ENCODE data around the gene WDR62. TPM values are rescaled to one million over a fixed set of nuclear protein-coding genes. Genes with fewer than 3 reads are reported as not detected.

WDR62 gene
- total RNA-seq, 1 experiment from 2014 or later = 30.0 TPM

- no peak overlapping the region for H3K4ac ChIP-seq (ENCODE audit: low read depth, low read length)
- H2BK120ac ChIP-seq (ENCODE audit: low read depth, low read length, poor library complexity, severe bottlenecking) = no peak overlapping the region
- H3K79me1 ChIP-seq (ENCODE audit: insufficient read depth, low read depth, low read length, poor library complexity, severe bottlenecking) = no peaks in the 10 kb centered on the region
- no peak overlapping the region for H3K4me3 Mint-ChIP-seq
- no peak overlapping the region for H3K18ac ChIP-seq (ENCODE audit: insufficient read length, low read depth, low read length)
- H3K23ac ChIP-seq (ENCODE audit: insufficient read length, low read depth, low read length) = no peak overlapping the region
- H2BK5ac ChIP-seq (ENCODE audit: insufficient read length, low read length) = no peak overlapping the region
- no peaks in the 10 kb centered on the region for H3K9me3 Mint-ChIP-seq
- TF ChIP-seq CTCF (conservative IDR thresholded peaks at IDR 0.05) = no peak
- H3K23me2 ChIP-seq (ENCODE audit: insufficient read length, low read depth, low read length, poor library complexity, severe bottlenecking) = no peaks in the 10 kb centered on the region
- no peaks in the 10 kb centered on the region for H3K79me2 ChIP-seq (ENCODE audit: insufficient read depth, low read length)
- no peak overlapping the region for H3K27ac Mint-ChIP-seq
- H4K8ac ChIP-seq (replicated peaks; ENCODE audit: insufficient read length, low read depth, low read length) = no peak overlapping the region
- no peaks in the 10 kb centered on the region for H3K9me3 ChIP-seq (ENCODE audit: control insufficient read depth, low read depth, low read length)
- no peak overlapping the region for H3K9ac ChIP-seq (ENCODE audit: extremely low read depth, insufficient read length, low read length)
- no peak overlapping the region for H2BK20ac ChIP-seq (ENCODE audit: low read depth, low read length, poor library complexity, severe bottlenecking)
- no peak overlapping the region for H2BK15ac ChIP-seq (ENCODE audit: low read depth, low read length)
- H3K14ac ChIP-seq (ENCODE audit: insufficient read depth, low read length) = no peak overlapping the region
- no peak overlapping the region for H3K56ac ChIP-seq (ENCODE audit: insufficient read length, low read depth, low read length)
- no peak overlapping the region for H3K27ac ChIP-seq (ENCODE audit: insufficient read length, low read depth, low read length)
- no peak overlapping the region for H2BK12ac ChIP-seq (ENCODE audit: insufficient read length, low read depth, low read length)
- no peaks in the 10 kb centered on the region for H3K4me1 Mint-ChIP-seq
- no peak overlapping the region for H3K4me2 ChIP-seq (ENCODE audit: insufficient read depth, insufficient read length, low read length)
- H2AFZ ChIP-seq (ENCODE audit: low read length) = no peak overlapping the region
- H3K27me3 ChIP-seq (ENCODE audit: insufficient read depth, low read length) = no peaks in the 10 kb centered on the region
- no peak for DNase-seq
- no peak overlapping the region for H2AK5ac ChIP-seq (ENCODE audit: insufficient read length, low read length)
- no peaks in the 10 kb centered on the region for H4K20me1 ChIP-seq (ENCODE audit: control insufficient read depth, insufficient read depth, insufficient read length)
- no peak overlapping the region for H4K91ac ChIP-seq (ENCODE audit: insufficient read length, low read depth, low read length)
- H3K4me1 ChIP-seq (ENCODE audit: insufficient read depth, low read length) = no peaks in the 10 kb centered on the region
- no CpG with 5 or more reads among the region's 19 CpGs for WGBS (ENCODE audit: extremely low coverage, insufficient read length, low lambda C conversion rate)
- peaks cover 29 to 74% (median 58%) of the 10 kb centered on the region in 3 experiments for H3K36me3 Mint-ChIP-seq (ENCODE audit: insufficient read depth in 1 of 3, low read depth in 3 of 3)
- no peak overlapping the region for H3T11ph ChIP-seq (ENCODE audit: low read length)
- no peak overlapping the region for H4K5ac ChIP-seq (ENCODE audit: insufficient read length, low read depth, low read length)
- H3K27me3 Mint-ChIP-seq (ENCODE audit: low read depth) = no peaks in the 10 kb centered on the region
Measured at GRCh38 chr19:36099166-36099785, 44.6 kb downstream of the WDR62 start.

Measured in H9 (cell line).